HCT116 (cell line): Measurements from ENCODE around the gene PLD3. TPM values are rescaled to one million over a fixed set of nuclear protein-coding genes. Genes with fewer than 3 reads are reported as not detected.

ENCODE experiments used
- ATAC-seq: fragments of 200-7000 bp; cut with Tn5 transposase; 2 replicates; pipeline ENCODE4 v1.9.1; 2020; ENCODE audit warnings: mild to moderate bottlenecking, moderate library complexity
- BruUV-seq: library from RNA; stranded (reverse); fragments of 400-500 nt; replicated peaks from 2 replicates; lab custom pipeline; 2021; lab: Mats Ljungman, UMichigan
- CTCF ChIA-PET: fragments of 300-600 bp; sonication (Branson Sonifier 250); formaldehyde crosslinking; loops from one replicate; lab custom pipeline; 2021; ENCODE audit warnings: antibody characterized with exemption; lab: Charles Lee
- POLR2A ChIA-PET: fragments of 300-600, 350-600 bp; sonication (Branson Sonifier 250); formaldehyde crosslinking; loops from one replicate; lab custom pipeline; 2021; ENCODE audit warnings: antibody characterized with exemption; lab: Charles Lee
- RAD21 ChIA-PET, 2 experiments: fragments of 300-600 bp; sonication (Branson Sonifier 250); formaldehyde crosslinking; loops; one replicate each; lab custom pipeline; 2023; ENCODE audit warnings: low total read pairs in 2 of 2; ENCODE audit not compliant: uncharacterized antibody in 2 of 2, unreplicated experiment in 2 of 2, low non-redundant PET in 1 of 2; lab: Charles Lee
- DNase-seq: peaks from one replicate; pipeline ENCODE4 v3.0.0-alpha.2; 2010; ENCODE audit warnings: low read depth, low spot score
- H2AFZ ChIP-seq: fragments of 200-600 bp; shearing (Covaris generic), sonication (generic); 2 replicates; pipeline ENCODE4 v1.6.1; 2017; ENCODE audit warnings: low read depth, mixed run types, mixed read lengths, antibody characterized with exemption, low read length; ENCODE audit not compliant: poor library complexity, severe bottlenecking
- H3K27ac ChIP-seq: 2 replicates; pipeline ENCODE4 v1.5.1; 2012; ENCODE audit warnings: low read depth, low read length
- H3K27me3 ChIP-seq: fragments of 200-600 bp; sonication (generic); 2 replicates; pipeline ENCODE4 v1.6.1; 2016; ENCODE audit warnings: mixed run types, low read length, mixed read lengths; ENCODE audit not compliant: insufficient read depth
- H3K36me3 ChIP-seq, 2 experiments: fragments of 200-500 bp in 1 of 2; fragments of 200-600 bp in 1 of 2; sonication (Bioruptor generic) in 1 of 2; sonication (generic) in 1 of 2; 2 replicates each; pipeline versions ENCODE4 v1.5.1 to v1.6.1; 2014 to 2016; ENCODE audit warnings: low read length in 2 of 2, inconsistent platforms in 1 of 2, mixed read lengths in 1 of 2, mixed run types in 1 of 2; ENCODE audit not compliant: insufficient read depth in 2 of 2, control insufficient read depth in 1 of 2
- H3K4me1 ChIP-seq, 2 experiments: fragments of 200-600 bp in 1 of 2; sonication (generic) in 1 of 2; 2 replicates each; pipeline versions ENCODE4 v1.5.1 to v1.6.1; 2012 to 2017; ENCODE audit warnings: low read length in 2 of 2, inconsistent platforms in 1 of 2, mild to moderate bottlenecking in 1 of 2, mixed read lengths in 1 of 2, mixed run types in 1 of 2, moderate library complexity in 1 of 2; ENCODE audit not compliant: insufficient read depth in 2 of 2, control insufficient read depth in 1 of 2
- H3K4me2 ChIP-seq: fragments of 200-600 bp; sonication (generic); 2 replicates; pipeline ENCODE4 v1.6.1; 2017; ENCODE audit warnings: mixed run types, low read length, mixed read lengths
- H3K4me3 ChIP-seq, 2 experiments: fragments of 200-600 bp in 1 of 2; sonication (generic) in 1 of 2; replicated peaks in 1 of 2; 2 replicates each; pipeline ENCODE4 v1.5.1; 2011 to 2016; ENCODE audit warnings: low read length in 2 of 2, control low read depth in 1 of 2, low read depth in 1 of 2, mild to moderate bottlenecking in 1 of 2, mixed read lengths in 1 of 2, mixed run types in 1 of 2
- H3K79me2 ChIP-seq: fragments of 200-600 bp; sonication (generic); 2 replicates; pipeline ENCODE4 v1.6.1; 2017; ENCODE audit warnings: mild to moderate bottlenecking, mixed run types, low read length, moderate library complexity, mixed read lengths; ENCODE audit not compliant: insufficient read depth
- H3K9ac ChIP-seq: fragments of 200-600 bp; sonication (generic); 2 replicates; pipeline ENCODE4 v1.6.1; 2016; ENCODE audit warnings: low read length, mixed read lengths
- H3K9me2 ChIP-seq: fragments of 200-600 bp; sonication (generic), shearing (Covaris generic); 2 replicates; pipeline ENCODE4 v1.6.1; 2017; ENCODE audit warnings: mixed run types, mild to moderate bottlenecking, moderate library complexity; ENCODE audit not compliant: insufficient read depth
- H3K9me3 ChIP-seq, 2 experiments: fragments of 200-500 bp in 1 of 2; fragments of 200-600 bp in 1 of 2; sonication (Bioruptor generic) in 1 of 2; sonication (generic) in 1 of 2; 2 replicates each; pipeline ENCODE4 v1.6.1; 2014 to 2017; ENCODE audit warnings: low read length in 2 of 2, mixed read lengths in 2 of 2, inconsistent platforms in 1 of 2, low read depth in 1 of 2, mild to moderate bottlenecking in 1 of 2, mixed run types in 1 of 2, moderate library complexity in 1 of 2; ENCODE audit not compliant: control insufficient read depth in 1 of 2, insufficient read depth in 1 of 2
- H4K20me1 ChIP-seq: fragments of 200-600 bp; sonication (generic), shearing (Covaris generic); 2 replicates; pipeline ENCODE4 v1.6.1; 2017; ENCODE audit warnings: mixed run types, mild to moderate bottlenecking, moderate library complexity; ENCODE audit not compliant: insufficient read depth
- ATF3 ChIP-seq: IDR thresholded peaks from 2 replicates; pipeline ENCODE4 v1.6.1; 2012
- CBX3 ChIP-seq: IDR thresholded peaks from 2 replicates; pipeline ENCODE4 v1.6.1; 2012; ENCODE audit warnings: low read depth
- CEBPB ChIP-seq: IDR thresholded peaks from 2 replicates; pipeline ENCODE4 v1.6.1; 2012; ENCODE audit warnings: low read depth
- CTCF ChIP-seq, 3 experiments: fragments of 200-600 bp in 1 of 3; sonication (generic) in 1 of 3; IDR thresholded peaks in 2 of 3; conservative IDR thresholded peaks in 1 of 3; 2 replicates each; pipeline ENCODE4 v1.5.1; 2012 to 2017; ENCODE audit warnings: low read depth in 2 of 3, low read length in 2 of 3, antibody characterized with exemption in 1 of 3, borderline replicate concordance in 1 of 3, control low read depth in 1 of 3, mild to moderate bottlenecking in 1 of 3, mixed read lengths in 1 of 3, mixed run types in 1 of 3, moderate library complexity in 1 of 3; ENCODE audit not compliant: insufficient read depth in 1 of 3
- EGR1 ChIP-seq: IDR thresholded peaks from 2 replicates; pipeline ENCODE4 v1.6.1; 2012; ENCODE audit warnings: low read depth
- ELF1 ChIP-seq: IDR thresholded peaks from 2 replicates; pipeline ENCODE4 v1.6.1; 2012; ENCODE audit warnings: low read depth, borderline replicate concordance
- EZH2 ChIP-seq: fragments of 200-600 bp; sonication (generic); IDR thresholded peaks from 2 replicates; pipeline ENCODE4 v1.6.1; 2017; ENCODE audit warnings: antibody characterized with exemption, mixed run types
- EZH2phosphoT487 ChIP-seq: fragments of 200-600 bp; IDR thresholded peaks from 2 replicates; pipeline ENCODE4 v1.6.1; 2018; ENCODE audit warnings: antibody characterized with exemption, borderline replicate concordance
- FOSL1 ChIP-seq: IDR thresholded peaks from 2 replicates; pipeline ENCODE4 v1.6.1; 2012; ENCODE audit warnings: low read depth
- POLR2A ChIP-seq: IDR thresholded peaks from 2 replicates; pipeline ENCODE4 v1.7.0; 2011; ENCODE audit warnings: borderline replicate concordance; ENCODE audit not compliant: insufficient read depth, insufficient read length; ENCODE audit errors: extremely low read depth
- RAD21 ChIP-seq: IDR thresholded peaks from 2 replicates; pipeline ENCODE4 v1.6.1; 2012; ENCODE audit warnings: low read depth, mild to moderate bottlenecking
- REST ChIP-seq: IDR thresholded peaks from 2 replicates; pipeline ENCODE4 v1.6.1; 2012; ENCODE audit warnings: low read depth
- SIN3A ChIP-seq: IDR thresholded peaks from 2 replicates; pipeline ENCODE4 v1.6.1; 2012; ENCODE audit warnings: low read depth
- SRF ChIP-seq: IDR thresholded peaks from 2 replicates; pipeline ENCODE4 v1.6.1; 2012; ENCODE audit warnings: low read depth
- YY1 ChIP-seq: IDR thresholded peaks from 2 replicates; pipeline ENCODE4 v1.6.1; 2011; ENCODE audit warnings: low read length, low read depth, moderate library complexity, mild to moderate bottlenecking; ENCODE audit not compliant: insufficient replicate concordance; ENCODE audit errors: extremely low read depth
- ZBTB33 ChIP-seq: IDR thresholded peaks from 2 replicates; pipeline ENCODE4 v1.6.1; 2011; ENCODE audit warnings: mild to moderate bottlenecking, low read length, moderate library complexity; ENCODE audit not compliant: insufficient replicate concordance; ENCODE audit errors: extremely low read depth
- ZFX ChIP-seq: fragments of 450-650 bp; IDR thresholded peaks from 2 replicates; pipeline ENCODE4 v1.6.1; 2017
- ZNF274 ChIP-seq: fragments of 200-500 bp; sonication (Bioruptor generic); IDR thresholded peaks from 2 replicates; pipeline ENCODE4 v1.6.1; 2014; ENCODE audit warnings: mild to moderate bottlenecking, low read depth, low read length, inconsistent platforms
- intact Hi-C: fragments of 100-400 bp; cut with micrococcal nuclease; formaldehyde crosslinking; loops from 2 replicates; pipeline ENCODE4 v1.10.0; 2022
- total RNA-seq: library from RNA; stranded (reverse); gene quantifications from one replicate; pipeline ENCODE4 v1.2.1, GENCODE V29; 2021; ENCODE audit not compliant: unreplicated experiment

PLD3 gene
- total RNA-seq, 1 experiment from 2014 or later = 123 TPM

- DNase-seq (no peak), ATAC-seq (no peak)
- no peak overlapping the region for H3K4me2 ChIP-seq
- intact Hi-C loops = no loop called here
- BruUV-seq = no TSS peak
- no peaks in the 10 kb centered on the region for H3K9me2 ChIP-seq
- no peaks in the 10 kb centered on the region for H3K9me3 ChIP-seq
- RAD21 ChIA-PET = no interaction called here
- H2AFZ ChIP-seq = no peak overlapping the region
- no peak overlapping the region for H3K4me3 ChIP-seq
- H3K36me3 ChIP-seq = peaks cover 28 to 38% of the 10 kb centered on the region in 2 experiments; a peak in 3 of 4 replicates
- no peaks in the 10 kb centered on the region for H3K79me2 ChIP-seq
- POLR2A ChIA-PET = no interaction called here
- no peaks in the 10 kb centered on the region for H3K4me1 ChIP-seq
- no peak overlapping the region for H3K27ac ChIP-seq
- TF ChIP-seq EZH2phosphoT487 = no peak
- no peak for TF ChIP-seq FOSL1
- no peak for TF ChIP-seq SRF
- TF ChIP-seq POLR2A = no peak
- no peak for TF ChIP-seq REST
- no peak for TF ChIP-seq YY1
- TF ChIP-seq CTCF (IDR thresholded peaks at IDR 0.05 in 2 of 3, conservative IDR thresholded peaks at IDR 0.05 in 1 of 3; ENCODE audit: borderline replicate concordance in 1 of 3, insufficient read depth in 1 of 3, low read depth in 2 of 3, low read length in 2 of 3) = no peak
- no peak for TF ChIP-seq EGR1
- no peak for TF ChIP-seq ELF1
- no peak for TF ChIP-seq RAD21
- no peak for TF ChIP-seq EZH2
- TF ChIP-seq CEBPB = no peak
- TF ChIP-seq ZFX = no peak
- TF ChIP-seq CBX3 = no peak
- TF ChIP-seq ZNF274 = no peak
- no peak for TF ChIP-seq ATF3
- TF ChIP-seq ZBTB33 = no peak
- no peak for TF ChIP-seq SIN3A
- CTCF ChIA-PET = no interaction called here
- no peaks in the 10 kb centered on the region for H3K27me3 ChIP-seq
- no peaks in the 10 kb centered on the region for H4K20me1 ChIP-seq
- H3K9ac ChIP-seq = no peak overlapping the region
Measured at GRCh38 chr19:40326201-40326600, 22.3 kb upstream of the PLD3 start.
